SK-N-SH (cell line): ENCODE results near the gene LRCH3. TPM values are rescaled to one million over a fixed set of nuclear protein-coding genes. Genes with fewer than 3 reads are reported as not detected.

ENCODE experiments used
- CTCF ChIA-PET: fragments of 300-600, 350-600 bp; formaldehyde crosslinking; extraction: SDS; loops from one replicate; lab custom pipeline; 2021; lab: Yijun Ruan, JAX
- POLR2A ChIA-PET: fragments of 350-600 bp; sonication (Branson Sonifier 250); formaldehyde crosslinking; extraction: SDS; loops from one replicate; lab custom pipeline; 2020; ENCODE audit warnings: antibody characterized with exemption, inconsistent platforms; lab: Yijun Ruan, JAX
- DNase-seq: peaks from one replicate; pipeline ENCODE4 v3.0.0; 2012
- H2AFZ ChIP-seq: fragments of 200-600 bp; sonication (generic); 2 replicates; pipeline ENCODE4 v1.8.1; 2016; ENCODE audit warnings: antibody characterized with exemption, mild to moderate bottlenecking, low read depth
- H3F3A ChIP-seq: fragments of 200-600 bp; sonication (generic); replicated peaks from 2 replicates; pipeline ENCODE3; 2016; ENCODE audit warnings: antibody characterized with exemption, mild to moderate bottlenecking; ENCODE audit not compliant: insufficient read depth
- H3K27ac ChIP-seq, 2 experiments: fragments of 200-500 bp in 1 of 2; fragments of 200-600 bp in 1 of 2; sonication (Bioruptor generic) in 1 of 2; sonication (generic), shearing (Covaris generic) in 1 of 2; 2 replicates each; pipeline versions ENCODE4 v1.5.1 to v1.6.1; 2014 to 2016; ENCODE audit warnings: low read depth in 2 of 2, inconsistent platforms in 1 of 2, low read length in 1 of 2, mild to moderate bottlenecking in 1 of 2, mixed read lengths in 1 of 2
- H3K27me3 ChIP-seq: fragments of 200-600 bp; sonication (generic), shearing (Covaris generic); 2 replicates; pipeline ENCODE4 v1.6.1; 2016; ENCODE audit warnings: mixed run types; ENCODE audit not compliant: insufficient read depth
- H3K36me3 ChIP-seq, 2 experiments: fragments of 200-500 bp in 1 of 2; fragments of 200-600 bp in 1 of 2; sonication (Bioruptor generic) in 1 of 2; sonication (generic) in 1 of 2; replicated peaks in 1 of 2; 2 replicates each; pipeline versions ENCODE3 to v1.5.1; 2014 to 2016; ENCODE audit warnings: low read length in 1 of 2, mild to moderate bottlenecking in 1 of 2; ENCODE audit not compliant: insufficient read depth in 2 of 2, control insufficient read depth in 1 of 2
- H3K4me1 ChIP-seq, 2 experiments: fragments of 200-500 bp in 1 of 2; fragments of 200-600 bp in 1 of 2; sonication (Bioruptor generic) in 1 of 2; sonication (generic), shearing (Covaris generic) in 1 of 2; 2 replicates each; pipeline versions ENCODE4 v1.5.1 to v1.6.1; 2014 to 2016; ENCODE audit warnings: low read depth in 1 of 2, low read length in 1 of 2, mixed run types in 1 of 2; ENCODE audit not compliant: insufficient read depth in 2 of 2, control insufficient read depth in 1 of 2
- H3K4me2 ChIP-seq: fragments of 200-600 bp; sonication (generic), shearing (Covaris generic); 2 replicates; pipeline ENCODE4 v1.6.1; 2017; ENCODE audit warnings: mixed run types
- H3K4me3 ChIP-seq, 2 experiments: fragments of 200-500 bp in 1 of 2; fragments of 200-600 bp in 1 of 2; sonication (Bioruptor generic) in 1 of 2; sonication (generic), shearing (Covaris generic) in 1 of 2; 2 replicates each; pipeline versions ENCODE4 v1.5.1 to v1.8.1; 2014 to 2016; ENCODE audit warnings: low read depth in 2 of 2, inconsistent platforms in 1 of 2, low read length in 1 of 2, mild to moderate bottlenecking in 1 of 2, mixed read lengths in 1 of 2, moderate library complexity in 1 of 2
- H3K79me2 ChIP-seq: fragments of 200-600 bp; sonication (generic); 2 replicates; pipeline ENCODE4 v1.8.1; 2017; ENCODE audit warnings: mild to moderate bottlenecking; ENCODE audit not compliant: insufficient read depth
- H3K9ac ChIP-seq: fragments of 200-600 bp; sonication (generic); 2 replicates; pipeline ENCODE4 v1.6.1; 2017; ENCODE audit warnings: mixed run types
- H3K9me2 ChIP-seq: fragments of 200-600 bp; sonication (generic); 2 replicates; pipeline ENCODE4 v1.6.1; 2017; ENCODE audit warnings: mixed run types
- H3K9me3 ChIP-seq: fragments of 200-600 bp; sonication (generic); 2 replicates; pipeline ENCODE4 v1.6.1; 2017; ENCODE audit warnings: mixed run types, mild to moderate bottlenecking, moderate library complexity
- H4K20me1 ChIP-seq: fragments of 200-600 bp; sonication (generic); 2 replicates; pipeline ENCODE4 v1.6.1; 2017; ENCODE audit warnings: mild to moderate bottlenecking, mixed run types; ENCODE audit not compliant: insufficient read depth
- CHD2 ChIP-seq: fragments of 150-350 bp; IDR thresholded peaks from 2 replicates; pipeline ENCODE4 v1.6.1; 2018; ENCODE audit warnings: low read length; ENCODE audit not compliant: partially characterized antibody
- CTCF ChIP-seq: fragments of 200-600 bp; sonication (generic); IDR thresholded peaks from 2 replicates; pipeline ENCODE4 v1.6.1; 2017; ENCODE audit warnings: antibody characterized with exemption, mild to moderate bottlenecking, moderate library complexity
- ELF1 ChIP-seq: IDR thresholded peaks from 2 replicates; pipeline ENCODE4 v1.4.0; 2012
- EP300 ChIP-seq, 2 experiments: IDR thresholded peaks; 2 replicates each; pipeline versions ENCODE4 v1.4.0 to v1.6.1; 2012; ENCODE audit warnings: borderline replicate concordance in 1 of 2, low read depth in 1 of 2, low read length in 1 of 2
- EZH2phosphoT487 ChIP-seq: fragments of 200-600 bp; sonication (generic); IDR thresholded peaks from 2 replicates; pipeline ENCODE4 v1.6.1; 2017; ENCODE audit warnings: low read depth, mixed run types, mild to moderate bottlenecking, antibody characterized with exemption, moderate library complexity, borderline replicate concordance
- FOSL2 ChIP-seq: IDR thresholded peaks from 2 replicates; pipeline ENCODE4 v1.4.0; 2012; ENCODE audit warnings: low read depth, mild to moderate bottlenecking, moderate library complexity, borderline replicate concordance
- GABPA ChIP-seq: IDR thresholded peaks from 2 replicates; pipeline ENCODE4 v1.4.0; 2012; ENCODE audit warnings: low read depth, mild to moderate bottlenecking
- GATA2 ChIP-seq: sonication (generic); formaldehyde crosslinking; IDR thresholded peaks from 2 replicates; pipeline ENCODE4 v1.5.0; 2020; ENCODE audit warnings: mild to moderate bottlenecking, missing genetic modification reagents
- IRF3 ChIP-seq: fragments of 150-350 bp; IDR thresholded peaks from 2 replicates; pipeline ENCODE4 v1.6.1; 2016; ENCODE audit warnings: mild to moderate bottlenecking, low read depth, low read length
- JUND ChIP-seq: IDR thresholded peaks from 2 replicates; pipeline ENCODE4 v1.4.0; 2012
- MAX ChIP-seq: IDR thresholded peaks from 2 replicates; pipeline ENCODE4 v1.4.0; 2012; ENCODE audit warnings: low read depth
- MXI1 ChIP-seq: IDR thresholded peaks from 2 replicates; pipeline ENCODE4 v1.6.1; 2012; ENCODE audit warnings: mild to moderate bottlenecking, low read depth, low read length, improper control_type of control experiment
- NRF1 ChIP-seq: IDR thresholded peaks from 2 replicates; pipeline ENCODE4 v1.6.1; 2012; ENCODE audit warnings: low read depth, mild to moderate bottlenecking, low read length
- RFX5 ChIP-seq: IDR thresholded peaks from 2 replicates; pipeline ENCODE4 v1.6.1; 2012; ENCODE audit warnings: mild to moderate bottlenecking, improper control_type of control experiment, low read length
- SIN3A ChIP-seq: IDR thresholded peaks from 2 replicates; pipeline ENCODE4 v1.6.1; 2012; ENCODE audit warnings: low read depth, mild to moderate bottlenecking, low read length, moderate library complexity, borderline replicate concordance
- SMC3 ChIP-seq: IDR thresholded peaks from 2 replicates; pipeline ENCODE4 v1.6.1; 2012; ENCODE audit warnings: low read depth, low read length, improper control_type of control experiment
- TCF12 ChIP-seq: IDR thresholded peaks from 2 replicates; pipeline ENCODE4 v1.4.0; 2012
- USF2 ChIP-seq: fragments of 150-350 bp; IDR thresholded peaks from 2 replicates; pipeline ENCODE4 v1.6.1; 2017; ENCODE audit warnings: antibody characterized with exemption, low read length, low read depth, borderline replicate concordance
- ZBTB33 ChIP-seq: IDR thresholded peaks from 2 replicates; pipeline ENCODE4 v1.4.0; 2012; ENCODE audit warnings: low read depth, borderline replicate concordance
- WGBS: methylation state at CpG from one replicate; pipeline ENCODE4 v1.1.6; 2017; ENCODE audit warnings: low lambda C conversion rate; 5-methylcytosine and 5-hydroxymethylcytosine counted together
- polyA plus RNA-seq, 3 experiments: library from polyadenylated mRNA; depleted of rRNA; stranded (reverse); fragments of >200 nt; gene quantifications; 2 replicates each; pipeline ENCODE4 v1.2.3, GENCODE V29; 2012

LRCH3 gene
- polyA plus RNA-seq, 1 of the 3 experiments (the other 2 are of a cell fraction), result 22.6 TPM

GRCh38 chr3:197847866-197848401, 56.9 kb downstream of the LRCH3 start:
- Histone ChIP-seq H3K4me1 (peaks cover 0 to 4% of the 10 kb centered on the region in 2 experiments; a peak in 1 of 4 replicates), H3K79me2 (no peaks in the 10 kb centered on the region), H3K4me2 (no peak overlapping the region), H3K27me3 (no peaks in the 10 kb centered on the region), H3K9me2 (no peaks in the 10 kb centered on the region), H3K9ac (no peak overlapping the region), H4K20me1 (no peaks in the 10 kb centered on the region), H3K9me3 (no peaks in the 10 kb centered on the region), H3K36me3 (peaks cover 69 to 83% of the 10 kb centered on the region in 2 experiments), H3F3A (peaks cover 9% of the 10 kb centered on the region), H3K27ac (no peak overlapping the region), H2AFZ (no peak overlapping the region), H3K4me3 (no peak overlapping the region)
- ChIA-PET CTCF (no interaction called here), POLR2A (no interaction called here)
- DNase-seq, result no peak
- TF ChIP-seq JUND, result no peak
- no peak for TF ChIP-seq NRF1
- no peak for TF ChIP-seq MAX
- no peak for TF ChIP-seq ZBTB33
- TF ChIP-seq RFX5, result no peak
- TF ChIP-seq GATA2 (CRISPR knock-in tag), result no peak
- no peak for TF ChIP-seq FOSL2
- TF ChIP-seq EZH2phosphoT487, result no peak
- no peak for TF ChIP-seq SIN3A
- no peak for TF ChIP-seq CHD2
- no peak for TF ChIP-seq GABPA
- no peak for TF ChIP-seq EP300 (IDR thresholded peaks at IDR 0.05; ENCODE audit: borderline replicate concordance in 1 of 2, low read depth in 1 of 2, low read length in 1 of 2)
- TF ChIP-seq USF2, result no peak
- TF ChIP-seq MXI1, result no peak
- no peak for TF ChIP-seq CTCF
- TF ChIP-seq ELF1, result no peak
- TF ChIP-seq TCF12, result no peak
- no peak for TF ChIP-seq IRF3
- no peak for TF ChIP-seq SMC3
- 75% methylated on average over 8 of the region's 8 CpGs for WGBS
